Thyroid gland (tissue), 4 donors: Measurements from ENCODE around the gene SLC9A8. TPM values are rescaled to one million over a fixed set of nuclear protein-coding genes. Genes with fewer than 3 reads are reported as not detected.

Source experiments
- DNase-seq, 2 donors: peaks; one replicate each; pipeline ENCODE4 v3.0.0-alpha.2; 2019
- H3K27ac ChIP-seq, 3 donors: fragments of 200-600 bp; sonication (generic); 1 replicate in 2 of 3; 2 replicates in 1 of 3; pipeline ENCODE4 v1.5.1; 2016 to 2019; ENCODE audit warnings: mild to moderate bottlenecking in 1 of 3, moderate library complexity in 1 of 3
- H3K27me3 ChIP-seq: fragments of 200-600 bp; sonication (generic); one replicate; pipeline ENCODE4 v1.5.1; 2019
- H3K36me3 ChIP-seq, 2 donors: fragments of 200-600 bp; sonication (generic); one replicate each; pipeline ENCODE4 v1.5.1; 2016 to 2019
- H3K4me1 ChIP-seq, 2 donors: fragments of 200-600 bp; sonication (generic); one replicate each; pipeline ENCODE4 v1.5.1; 2017 to 2019
- H3K4me3 ChIP-seq, 3 donors: fragments of 200-600 bp; sonication (generic); replicated peaks in 1 of 3; 1 replicate in 2 of 3; 2 replicates in 1 of 3; pipeline ENCODE4 v1.5.1; 2016; ENCODE audit warnings: mild to moderate bottlenecking in 1 of 3
- H3K9me3 ChIP-seq: fragments of 200-600 bp; sonication (generic); one replicate; pipeline ENCODE4 v1.5.1; 2017
- POLR2A ChIP-seq, 2 donors: fragments of 450-650 bp; IDR thresholded peaks; one replicate each; pipeline ENCODE4 v1.6.1; 2017; ENCODE audit warnings: antibody characterized with exemption in 2 of 2, mild to moderate bottlenecking in 2 of 2, moderate library complexity in 1 of 2
- WGBS, 2 donors: methylation state at CpG; one replicate each; pipeline ENCODE4 v1.1.5; 2017; 5-methylcytosine and 5-hydroxymethylcytosine counted together
- intact Hi-C: fragments of 100-400 bp; cut with DNase I; formaldehyde crosslinking; loops from one replicate; pipeline ENCODE4 v1.15.1; 2023
- total RNA-seq, 4 donors: library from RNA; depleted of rRNA; stranded (reverse); fragments of >200 nt; gene quantifications; one replicate each; pipeline ENCODE4 v1.2.3, GENCODE V29; 2016
- TF ChIP-seq, protein P1 (sequence below), 6 experiments: fragments of 200-600 bp in 3 of 6; fragments of 450-650 bp in 3 of 6; sonication (generic) in 3 of 6; IDR thresholded peaks; one replicate each; pipeline ENCODE4 v1.5.1; 2016 to 2019; ENCODE audit warnings: antibody characterized with exemption in 6 of 6, mild to moderate bottlenecking in 2 of 6, inconsistent platforms in 1 of 6, moderate library complexity in 1 of 6

The SLC9A8 gene
- total RNA-seq, 4 donors from 2014 or later: 12.0 to 20.2 (median 16.1) TPM

- WGBS, 2 donors: 42 to 60% methylated on average over 28 to 29 of the region's 29 CpGs
- peak overlapping the region; percentile 49 to 92 (median 69) for H3K27ac ChIP-seq
- H3K4me1 ChIP-seq: peaks cover 11 to 16% of the 10 kb centered on the region in 2 donors
- DNase-seq: peak; percentile 83 to 85
- H3K27me3 ChIP-seq: no peaks in the 10 kb centered on the region
- TF ChIP-seq, protein P1, sequence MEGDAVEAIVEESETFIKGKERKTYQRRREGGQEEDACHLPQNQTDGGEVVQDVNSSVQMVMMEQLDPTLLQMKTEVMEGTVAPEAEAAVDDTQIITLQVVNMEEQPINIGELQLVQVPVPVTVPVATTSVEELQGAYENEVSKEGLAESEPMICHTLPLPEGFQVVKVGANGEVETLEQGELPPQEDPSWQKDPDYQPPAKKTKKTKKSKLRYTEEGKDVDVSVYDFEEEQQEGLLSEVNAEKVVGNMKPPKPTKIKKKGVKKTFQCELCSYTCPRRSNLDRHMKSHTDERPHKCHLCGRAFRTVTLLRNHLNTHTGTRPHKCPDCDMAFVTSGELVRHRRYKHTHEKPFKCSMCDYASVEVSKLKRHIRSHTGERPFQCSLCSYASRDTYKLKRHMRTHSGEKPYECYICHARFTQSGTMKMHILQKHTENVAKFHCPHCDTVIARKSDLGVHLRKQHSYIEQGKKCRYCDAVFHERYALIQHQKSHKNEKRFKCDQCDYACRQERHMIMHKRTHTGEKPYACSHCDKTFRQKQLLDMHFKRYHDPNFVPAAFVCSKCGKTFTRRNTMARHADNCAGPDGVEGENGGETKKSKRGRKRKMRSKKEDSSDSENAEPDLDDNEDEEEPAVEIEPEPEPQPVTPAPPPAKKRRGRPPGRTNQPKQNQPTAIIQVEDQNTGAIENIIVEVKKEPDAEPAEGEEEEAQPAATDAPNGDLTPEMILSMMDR (IDR thresholded peaks at IDR 0.05): no peak
- TF ChIP-seq POLR2A (IDR thresholded peaks at IDR 0.05): peak in 1 of 2 donors; percentile 41
- intact Hi-C loops: no loop called here
- no peaks in the 10 kb centered on the region for H3K9me3 ChIP-seq
- H3K4me3 ChIP-seq: no peak overlapping the region
- peaks cover 6 to 16% of the 10 kb centered on the region in 2 donors for H3K36me3 ChIP-seq
Measured at GRCh38 chr20:49882171-49882970, 69.7 kb downstream of the SLC9A8 start.

DNA sequence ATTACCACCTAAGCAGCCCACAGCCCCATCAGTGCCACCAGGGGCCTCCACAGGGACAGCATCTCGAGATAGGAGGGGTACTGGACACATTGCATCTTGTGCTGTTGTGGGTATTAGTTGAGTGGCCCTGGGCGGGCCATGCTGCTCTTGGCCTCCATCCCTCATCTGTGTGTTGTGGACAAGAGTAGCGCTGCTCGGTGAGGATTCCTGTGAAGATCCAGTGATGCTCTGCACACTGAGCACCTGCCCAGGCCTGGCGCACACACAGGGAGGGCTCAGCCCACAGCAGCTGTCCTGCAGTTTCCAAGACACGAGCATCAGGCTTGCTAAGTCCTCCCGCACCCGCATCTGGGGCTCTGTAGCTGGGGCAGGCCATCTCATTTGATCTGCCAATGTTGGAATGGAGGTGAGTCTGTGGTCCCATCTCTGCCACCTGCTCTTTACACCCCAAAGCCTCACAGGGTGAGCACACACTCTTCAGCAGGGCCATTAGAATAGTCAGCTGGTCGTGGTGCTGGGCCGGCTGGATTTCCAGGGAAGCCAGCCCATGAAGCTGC is 70.7 kb downstream of the SLC9A8 start:
- peaks cover 16 to 21% of the 10 kb centered on the region in 2 donors for H3K4me1 ChIP-seq
- intact Hi-C loops: no loop called here
- H3K27ac ChIP-seq: peak overlapping the region; percentile 49 to 92 (median 69)
- H3K27me3 ChIP-seq: no peaks in the 10 kb centered on the region
- 92 to 100% methylated on average over 3 to 9 of the region's 10 CpGs for WGBS, 2 donors
- DNase-seq: no peak
- TF ChIP-seq, protein P1 (IDR thresholded peaks at IDR 0.05): no peak
- no peak for TF ChIP-seq POLR2A (IDR thresholded peaks at IDR 0.05)
- no peak overlapping the region for H3K4me3 ChIP-seq
- no peaks in the 10 kb centered on the region for H3K9me3 ChIP-seq
- peaks cover 11 to 16% of the 10 kb centered on the region in 2 donors for H3K36me3 ChIP-seq

DNA sequence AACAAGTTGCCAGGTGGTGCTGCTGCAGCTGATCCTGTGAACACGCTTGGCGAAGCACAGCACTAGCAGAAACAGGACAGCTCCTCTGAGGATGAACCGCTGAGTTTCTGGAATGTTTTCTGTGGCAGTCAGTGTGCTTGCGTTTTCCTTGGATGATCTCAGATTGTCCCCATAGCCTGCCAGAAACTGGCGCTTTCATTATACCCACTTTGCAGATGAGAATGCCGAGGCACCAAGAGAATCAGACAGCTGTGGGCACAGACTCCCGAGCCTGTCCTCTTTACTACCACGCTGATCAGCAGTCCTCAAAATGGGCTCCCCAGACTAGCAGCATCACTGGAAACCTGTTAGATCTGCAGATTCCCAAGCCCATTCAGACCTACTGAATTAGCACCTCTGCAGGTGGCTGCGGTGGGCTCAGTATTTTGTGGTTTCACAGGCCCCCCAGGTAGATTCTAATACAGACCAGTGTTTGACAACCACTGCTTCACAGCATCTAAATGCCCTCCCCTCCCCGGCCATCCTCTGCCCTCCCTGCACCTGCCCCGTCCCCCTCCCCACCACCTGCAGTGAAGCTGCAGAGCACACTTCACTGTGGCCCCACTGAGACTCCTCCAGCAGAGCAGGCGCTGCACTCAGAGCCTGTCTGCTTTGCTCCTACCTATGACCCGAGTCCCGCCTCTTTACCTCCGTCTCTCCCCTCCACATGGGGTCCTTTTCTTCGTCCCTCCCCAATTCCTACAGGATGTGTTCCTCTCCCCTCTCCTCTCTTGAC is 73.1 kb downstream of the SLC9A8 start:
- H3K4me1 ChIP-seq: peaks cover 33 to 44% of the 10 kb centered on the region in 2 donors
- intact Hi-C loops: no loop called here
- no peak for DNase-seq
- H3K4me3 ChIP-seq: no peak overlapping the region
- H3K9me3 ChIP-seq: no peaks in the 10 kb centered on the region
- no peaks in the 10 kb centered on the region for H3K27me3 ChIP-seq
- no peak for TF ChIP-seq POLR2A (IDR thresholded peaks at IDR 0.05)
- TF ChIP-seq, protein P1 (IDR thresholded peaks at IDR 0.05): no peak
- peaks cover 5 to 11% of the 10 kb centered on the region in 2 donors for H3K36me3 ChIP-seq
- peak overlapping the region in 1 of 3 donors; percentile 90 for H3K27ac ChIP-seq
- WGBS, 2 donors: 92 to 94% methylated on average over 16 of the region's 16 CpGs

DNA sequence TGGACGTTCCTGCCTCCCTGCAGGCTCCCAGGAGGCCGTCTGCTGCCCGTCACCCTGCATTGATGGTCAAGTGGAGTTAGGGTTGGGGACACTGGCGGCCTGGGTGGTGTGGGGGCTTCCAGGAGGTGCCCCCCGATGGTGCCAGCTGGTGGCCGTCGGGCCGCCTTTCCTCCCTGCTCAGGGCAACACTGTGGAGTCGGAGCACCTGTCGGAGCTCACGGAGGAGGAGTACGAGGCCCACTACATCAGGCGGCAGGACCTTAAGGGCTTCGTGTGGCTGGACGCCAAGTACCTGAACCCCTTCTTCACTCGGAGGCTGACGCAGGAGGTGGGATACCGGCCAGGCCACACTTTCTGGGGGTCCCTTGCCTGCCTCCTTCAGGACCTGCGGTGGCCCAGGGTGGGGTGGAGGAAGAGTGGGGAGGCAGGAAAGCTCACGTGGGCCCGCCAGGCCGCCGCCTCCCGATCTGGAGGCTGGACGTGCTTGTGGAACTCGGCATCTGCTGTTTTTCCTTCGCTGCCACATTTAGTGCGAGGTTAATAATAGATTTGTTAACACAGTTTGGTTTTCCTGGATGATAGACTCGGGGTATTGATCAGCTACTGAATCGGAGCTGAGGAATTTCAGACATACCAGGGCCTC is 74.1 kb downstream of the SLC9A8 start:
- peaks cover 0 to 11% of the 10 kb centered on the region in 2 donors for H3K36me3 ChIP-seq
- no peak for DNase-seq
- intact Hi-C loops: no loop called here
- no peaks in the 10 kb centered on the region for H3K27me3 ChIP-seq
- WGBS, 2 donors: 78 to 81% methylated on average over 18 to 28 of the region's 30 CpGs
- no peaks in the 10 kb centered on the region for H3K9me3 ChIP-seq
- no peak for TF ChIP-seq POLR2A (IDR thresholded peaks at IDR 0.05)
- TF ChIP-seq, protein P1 (IDR thresholded peaks at IDR 0.05): no peak
- H3K27ac ChIP-seq: peak overlapping the region in 2 of 3 donors; percentile 52 to 90
- H3K4me1 ChIP-seq: peaks cover 41 to 52% of the 10 kb centered on the region in 2 donors
- no peak overlapping the region for H3K4me3 ChIP-seq
